K562 (cell line): ENCODE measurements around the gene ITGB2. TPM values are rescaled to one million over a fixed set of nuclear protein-coding genes. Genes with fewer than 3 reads are reported as not detected.

Source experiments
- ARID1B ChIP-seq: fragments of 450-650 bp; IDR thresholded peaks from 2 replicates; pipeline ENCODE4 v1.6.1; 2016; ENCODE audit warnings: antibody characterized with exemption, mild to moderate bottlenecking, inconsistent platforms
- ARID2 ChIP-seq: fragments of 450-650 bp; IDR thresholded peaks from 2 replicates; pipeline ENCODE4 v1.6.1; 2017; ENCODE audit warnings: antibody characterized with exemption, mild to moderate bottlenecking
- ATF3 ChIP-seq, 2 experiments: fragments of 450-650 bp in 1 of 2; sonication (generic) in 1 of 2; formaldehyde crosslinking in 1 of 2; IDR thresholded peaks in 1 of 2; conservative IDR thresholded peaks in 1 of 2; 2 replicates each; pipeline versions ENCODE4 v1.6.1 to v1.8.1; 2016 to 2023; ENCODE audit warnings: mild to moderate bottlenecking in 2 of 2, moderate library complexity in 2 of 2, inconsistent platforms in 1 of 2, missing genetic modification reagents in 1 of 2
- CBFA2T2 ChIP-seq: fragments of 450-650 bp; conservative IDR thresholded peaks from 2 replicates; pipeline ENCODE4 v1.6.1; 2017; ENCODE audit warnings: mild to moderate bottlenecking
- FIP1L1 ChIP-seq: fragments of 200-400 bp; formaldehyde crosslinking; IDR thresholded peaks from 2 replicates; pipeline ENCODE4 v1.6.1; 2018; ENCODE audit warnings: mild to moderate bottlenecking, low read depth, low read length; ENCODE audit not compliant: poor library complexity, severe bottlenecking
- HES1 ChIP-seq: fragments of 450-650 bp; IDR thresholded peaks from 2 replicates; pipeline ENCODE4 v1.6.1; 2016; ENCODE audit warnings: low read depth, mild to moderate bottlenecking, moderate library complexity
- ILF3 ChIP-seq: fragments of 450-650 bp; IDR thresholded peaks from 2 replicates; pipeline ENCODE4 v1.6.1; 2018; ENCODE audit warnings: antibody characterized with exemption, mild to moderate bottlenecking, moderate library complexity, borderline replicate concordance
- MTA3 ChIP-seq: fragments of 450-650 bp; formaldehyde crosslinking; IDR thresholded peaks from 2 replicates; pipeline ENCODE4 v1.6.1; 2017; ENCODE audit warnings: mild to moderate bottlenecking, borderline replicate concordance
- PML ChIP-seq: IDR thresholded peaks from 2 replicates; pipeline ENCODE4 v1.6.1; 2012; ENCODE audit warnings: low read length, inconsistent platforms
- SAP30 ChIP-seq: fragments of 200-600 bp; sonication (generic); IDR thresholded peaks from 2 replicates; pipeline ENCODE4 v1.6.1; 2012; ENCODE audit warnings: borderline replicate concordance, low read depth, mild to moderate bottlenecking, moderate library complexity, low read length, control low read depth, inconsistent platforms; ENCODE audit not compliant: insufficient read depth, poor library complexity, severe bottlenecking
- TCF7 ChIP-seq: sonication (generic); IDR thresholded peaks from 2 replicates; pipeline ENCODE4 v1.6.1; 2016; ENCODE audit warnings: antibody characterized with exemption, borderline replicate concordance
- TOE1 ChIP-seq, 2 experiments: fragments of 450-650 bp in 1 of 2; sonication (generic) in 1 of 2; formaldehyde crosslinking in 1 of 2; IDR thresholded peaks; 2 replicates each; pipeline versions ENCODE4 v1.7.1 to v1.8.0; 2016 to 2022; ENCODE audit warnings: borderline replicate concordance in 2 of 2, mild to moderate bottlenecking in 2 of 2, antibody characterized with exemption in 1 of 2, inconsistent platforms in 1 of 2, low read depth in 1 of 2, missing genetic modification reagents in 1 of 2, moderate library complexity in 1 of 2
- ZFP36 ChIP-seq: fragments of 150-350 bp; IDR thresholded peaks from 2 replicates; pipeline ENCODE4 v1.6.1; 2018; ENCODE audit warnings: low read length, low read depth; ENCODE audit not compliant: partially characterized antibody
- ZFX ChIP-seq: sonication (generic); formaldehyde crosslinking; IDR thresholded peaks from 2 replicates; pipeline ENCODE4 v1.8.0; 2022; ENCODE audit warnings: mild to moderate bottlenecking, missing genetic modification reagents, moderate library complexity
- ZNF324 ChIP-seq: fragments of 250-450 bp; sonication (Bioruptor Pico); IDR thresholded peaks from 2 replicates; pipeline ENCODE4 v1.4.0; 2020; ENCODE audit warnings: mild to moderate bottlenecking
- polyA plus RNA-seq, 8 experiments: library from polyadenylated mRNA; depleted of rRNA in 4 of 8; stranded (reverse) in 5 of 8; unstranded in 3 of 8; fragments of >200 nt; fragmentation: Nextera tagmentation in 2 of 8; fragmentation: Illumina TruSeq in 1 of 8; extraction: Ambion mirVana in 2 of 8; extraction: Trizol in 1 of 8; gene quantifications; 2 replicates each; pipeline versions ENCODE4 v1.2.1 to v1.2.3, GENCODE V29; 2011 to 2014; ENCODE audit warnings: inconsistent platforms in 1 of 8, missing spikeins in 1 of 8
- total RNA-seq, 7 experiments: library from RNA; depleted of rRNA in 6 of 7; stranded (reverse); fragments of >200 nt in 6 of 7; fragmentation: Illumina TruSeq in 2 of 7; extraction: Trizol in 2 of 7; gene quantifications; 2 replicates each; pipeline versions ENCODE4 v1.2.1 to v1.2.3, GENCODE V29; 2011 to 2021; ENCODE audit warnings: low replicate concordance in 1 of 7
- TF ChIP-seq, protein P1 (sequence below): fragments of 450-650 bp; IDR thresholded peaks from 2 replicates; pipeline ENCODE4 v1.6.1; 2018; ENCODE audit not compliant: partially characterized antibody
- TF ChIP-seq, protein P2 (sequence below): sonication (generic); formaldehyde crosslinking; IDR thresholded peaks from 2 replicates; pipeline ENCODE4 v1.8.1; 2023; ENCODE audit warnings: mild to moderate bottlenecking, missing genetic modification reagents
- TF ChIP-seq, protein P3 (sequence below): fragments of 250-450 bp; sonication (Bioruptor Pico); IDR thresholded peaks from 2 replicates; pipeline ENCODE4 v1.5.0; 2022; ENCODE audit warnings: mild to moderate bottlenecking

The ITGB2 gene
- total and polyA plus RNA-seq, 9 of the 15 experiments (the other 6 are each of a cell fraction or from before 2014, with no cell fraction given), result 0.07 to 1.3 (median 0.51) TPM; not detected in 2

DNA sequence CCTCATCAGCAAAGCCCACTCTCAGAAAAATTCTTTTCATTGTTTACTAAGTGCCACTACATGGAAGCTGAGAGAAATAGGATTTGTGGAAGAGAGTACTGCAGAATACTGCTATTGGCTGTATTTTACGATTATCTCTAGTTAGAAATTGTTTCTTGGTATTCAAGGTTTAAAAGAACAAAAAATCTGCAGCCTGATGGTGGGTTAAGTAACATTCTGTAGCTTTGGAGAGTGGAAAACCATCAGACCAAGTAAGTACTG, 74.5 kb downstream of the ITGB2 start (continued):
- TF ChIP-seq, protein P1, sequence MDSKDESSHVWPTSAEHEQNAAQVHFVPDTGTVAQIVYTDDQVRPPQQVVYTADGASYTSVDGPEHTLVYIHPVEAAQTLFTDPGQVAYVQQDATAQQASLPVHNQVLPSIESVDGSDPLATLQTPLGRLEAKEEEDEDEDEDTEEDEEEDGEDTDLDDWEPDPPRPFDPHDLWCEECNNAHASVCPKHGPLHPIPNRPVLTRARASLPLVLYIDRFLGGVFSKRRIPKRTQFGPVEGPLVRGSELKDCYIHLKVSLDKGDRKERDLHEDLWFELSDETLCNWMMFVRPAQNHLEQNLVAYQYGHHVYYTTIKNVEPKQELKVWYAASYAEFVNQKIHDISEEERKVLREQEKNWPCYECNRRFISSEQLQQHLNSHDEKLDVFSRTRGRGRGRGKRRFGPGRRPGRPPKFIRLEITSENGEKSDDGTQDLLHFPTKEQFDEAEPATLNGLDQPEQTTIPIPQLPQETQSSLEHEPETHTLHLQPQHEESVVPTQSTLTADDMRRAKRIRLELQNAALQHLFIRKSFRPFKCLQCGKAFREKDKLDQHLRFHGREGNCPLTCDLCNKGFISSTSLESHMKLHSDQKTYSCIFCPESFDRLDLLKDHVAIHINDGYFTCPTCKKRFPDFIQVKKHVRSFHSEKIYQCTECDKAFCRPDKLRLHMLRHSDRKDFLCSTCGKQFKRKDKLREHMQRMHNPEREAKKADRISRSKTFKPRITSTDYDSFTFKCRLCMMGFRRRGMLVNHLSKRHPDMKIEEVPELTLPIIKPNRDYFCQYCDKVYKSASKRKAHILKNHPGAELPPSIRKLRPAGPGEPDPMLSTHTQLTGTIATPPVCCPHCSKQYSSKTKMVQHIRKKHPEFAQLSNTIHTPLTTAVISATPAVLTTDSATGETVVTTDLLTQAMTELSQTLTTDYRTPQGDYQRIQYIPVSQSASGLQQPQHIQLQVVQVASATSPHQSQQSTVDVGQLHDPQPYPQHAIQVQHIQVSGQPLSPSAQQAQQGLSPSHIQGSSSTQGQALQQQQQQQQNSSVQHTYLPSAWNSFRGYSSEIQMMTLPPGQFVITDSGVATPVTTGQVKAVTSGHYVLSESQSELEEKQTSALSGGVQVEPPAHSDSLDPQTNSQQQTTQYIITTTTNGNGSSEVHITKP, result peak; percentile 7
- TF ChIP-seq TCF7 (no peak), ZNF324 (no peak), TOE1 (IDR thresholded peaks at IDR 0.05; ENCODE audit: borderline replicate concordance) (0 out of 2 replicates have a peak, but pooled peaks have one; percentile 3), TOE1 (CRISPR knock-in tag; IDR thresholded peaks at IDR 0.05; ENCODE audit: borderline replicate concordance, low read depth) (no peak), ZFX (CRISPR knock-in tag) (peak; percentile 36; the same call in 1 of the 2 replicates), HES1 (no peak), SAP30 (no peak), ATF3 (IDR thresholded peaks at IDR 0.05) (no peak), ATF3 (CRISPR knock-in tag; conservative IDR thresholded peaks at IDR 0.05) (0 out of 2 replicates have a peak, but pooled peaks have one; percentile 40), PML (no peak), MTA3 (0 out of 2 replicates have a peak, but pooled peaks have one; percentile 13), ARID2 (no peak), ZFP36 (no peak), ILF3 (no peak), ARID1B (0 out of 2 replicates have a peak, but pooled peaks have one; percentile 5), FIP1L1 (no peak), CBFA2T2 (no peak)
- TF ChIP-seq, protein P2, sequence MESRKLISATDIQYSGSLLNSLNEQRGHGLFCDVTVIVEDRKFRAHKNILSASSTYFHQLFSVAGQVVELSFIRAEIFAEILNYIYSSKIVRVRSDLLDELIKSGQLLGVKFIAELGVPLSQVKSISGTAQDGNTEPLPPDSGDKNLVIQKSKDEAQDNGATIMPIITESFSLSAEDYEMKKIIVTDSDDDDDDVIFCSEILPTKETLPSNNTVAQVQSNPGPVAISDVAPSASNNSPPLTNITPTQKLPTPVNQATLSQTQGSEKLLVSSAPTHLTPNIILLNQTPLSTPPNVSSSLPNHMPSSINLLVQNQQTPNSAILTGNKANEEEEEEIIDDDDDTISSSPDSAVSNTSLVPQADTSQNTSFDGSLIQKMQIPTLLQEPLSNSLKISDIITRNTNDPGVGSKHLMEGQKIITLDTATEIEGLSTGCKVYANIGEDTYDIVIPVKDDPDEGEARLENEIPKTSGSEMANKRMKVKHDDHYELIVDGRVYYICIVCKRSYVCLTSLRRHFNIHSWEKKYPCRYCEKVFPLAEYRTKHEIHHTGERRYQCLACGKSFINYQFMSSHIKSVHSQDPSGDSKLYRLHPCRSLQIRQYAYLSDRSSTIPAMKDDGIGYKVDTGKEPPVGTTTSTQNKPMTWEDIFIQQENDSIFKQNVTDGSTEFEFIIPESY (CRISPR knock-in tag), result 0 out of 2 replicates have a peak, but pooled peaks have one; percentile 18
- TF ChIP-seq, protein P3, sequence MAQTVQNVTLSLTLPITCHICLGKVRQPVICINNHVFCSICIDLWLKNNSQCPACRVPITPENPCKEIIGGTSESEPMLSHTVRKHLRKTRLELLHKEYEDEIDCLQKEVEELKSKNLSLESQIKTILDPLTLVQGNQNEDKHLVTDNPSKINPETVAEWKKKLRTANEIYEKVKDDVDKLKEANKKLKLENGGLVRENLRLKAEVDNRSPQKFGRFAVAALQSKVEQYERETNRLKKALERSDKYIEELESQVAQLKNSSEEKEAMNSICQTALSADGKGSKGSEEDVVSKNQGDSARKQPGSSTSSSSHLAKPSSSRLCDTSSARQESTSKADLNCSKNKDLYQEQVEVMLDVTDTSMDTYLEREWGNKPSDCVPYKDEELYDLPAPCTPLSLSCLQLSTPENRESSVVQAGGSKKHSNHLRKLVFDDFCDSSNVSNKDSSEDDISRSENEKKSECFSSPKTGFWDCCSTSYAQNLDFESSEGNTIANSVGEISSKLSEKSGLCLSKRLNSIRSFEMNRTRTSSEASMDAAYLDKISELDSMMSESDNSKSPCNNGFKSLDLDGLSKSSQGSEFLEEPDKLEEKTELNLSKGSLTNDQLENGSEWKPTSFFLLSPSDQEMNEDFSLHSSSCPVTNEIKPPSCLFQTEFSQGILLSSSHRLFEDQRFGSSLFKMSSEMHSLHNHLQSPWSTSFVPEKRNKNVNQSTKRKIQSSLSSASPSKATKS (CRISPR knock-in tag), result no peak
